ENCODE data around the gene PGLYRP3. TPM values are rescaled to one million over a fixed set of nuclear protein-coding genes. Genes with fewer than 3 reads are reported as not detected.

The PGLYRP3 gene
- total RNA-seq, 1 donor from 2014 or later: not detected

GRCh38 chr1:153251988-153252387, 60.8 kb downstream of the PGLYRP3 start:
- Histone ChIP-seq H4K20me1 (ENCODE audit: insufficient read depth, low read length) (no peaks in the 10 kb centered on the region), H3K27me3 (ENCODE audit: insufficient read depth, low read length) (no peaks in the 10 kb centered on the region), H3K36me3 (ENCODE audit: insufficient read depth, low read length) (no peaks in the 10 kb centered on the region), H3K9ac (ENCODE audit: low read length) (no peak overlapping the region), H3K79me2 (ENCODE audit: insufficient read depth, low read length) (no peaks in the 10 kb centered on the region), H3K4me3 (ENCODE audit: insufficient read depth, low read depth, low read length) (no peak overlapping the region), H3K4me1 (ENCODE audit: insufficient read depth, low read length) (no peaks in the 10 kb centered on the region), H3K27ac (ENCODE audit: low read depth, low read length) (no peak overlapping the region), H3K9me3 (ENCODE audit: insufficient read depth, low read depth, low read length) (no peaks in the 10 kb centered on the region), H3K4me2 (ENCODE audit: low read length) (no peak overlapping the region), H2AFZ (ENCODE audit: low read depth, low read length) (no peak overlapping the region)
- FAIRE-seq: no peak
- Mint-ChIP-seq H3K9me3 (ENCODE audit: unreplicated experiment) (no peaks in the 10 kb centered on the region), H3K4me3 (ENCODE audit: unreplicated experiment) (no peak overlapping the region), H3K36me3 (ENCODE audit: low read depth, unreplicated experiment) (no peaks in the 10 kb centered on the region), H3K27me3 (ENCODE audit: low read depth, unreplicated experiment) (peaks cover 21% of the 10 kb centered on the region), H3K4me1 (ENCODE audit: low read depth, unreplicated experiment) (no peaks in the 10 kb centered on the region), H3K27ac (ENCODE audit: unreplicated experiment) (no peak overlapping the region)
- no peak for TF ChIP-seq CTCF (IDR thresholded peaks at IDR 0.05; ENCODE audit: insufficient read depth, low read depth, low read length)
- TF ChIP-seq EZH2 (IDR thresholded peaks at IDR 0.05; ENCODE audit: insufficient read depth, low read length): no peak
- DNase-seq (ENCODE audit: low read depth): no peak

- H3K9ac ChIP-seq (ENCODE audit: low read length): no peak overlapping the region
- H4K20me1 ChIP-seq (ENCODE audit: insufficient read depth, low read length): no peaks in the 10 kb centered on the region
- TF ChIP-seq CTCF (IDR thresholded peaks at IDR 0.05; ENCODE audit: insufficient read depth, low read depth, low read length): no peak
- TF ChIP-seq EZH2 (IDR thresholded peaks at IDR 0.05; ENCODE audit: insufficient read depth, low read length): no peak
- H2AFZ ChIP-seq (ENCODE audit: low read depth, low read length): no peak overlapping the region
- no peaks in the 10 kb centered on the region for H3K9me3 ChIP-seq (ENCODE audit: insufficient read depth, low read depth, low read length)
- no peaks in the 10 kb centered on the region for H3K36me3 ChIP-seq (ENCODE audit: insufficient read depth, low read length)
- no peak overlapping the region for H3K27ac ChIP-seq (ENCODE audit: low read depth, low read length)
- H3K36me3 Mint-ChIP-seq (ENCODE audit: low read depth, unreplicated experiment): no peaks in the 10 kb centered on the region
- no peak overlapping the region for H3K27ac Mint-ChIP-seq (ENCODE audit: unreplicated experiment)
- H3K4me3 ChIP-seq (ENCODE audit: insufficient read depth, low read depth, low read length): no peak overlapping the region
- no peaks in the 10 kb centered on the region for H3K4me1 Mint-ChIP-seq (ENCODE audit: low read depth, unreplicated experiment)
- no peaks in the 10 kb centered on the region for H3K79me2 ChIP-seq (ENCODE audit: insufficient read depth, low read length)
- H3K27me3 Mint-ChIP-seq (ENCODE audit: low read depth, unreplicated experiment): peaks cover 21% of the 10 kb centered on the region
- no peak overlapping the region for H3K4me3 Mint-ChIP-seq (ENCODE audit: unreplicated experiment)
- no peaks in the 10 kb centered on the region for H3K27me3 ChIP-seq (ENCODE audit: insufficient read depth, low read length)
- FAIRE-seq (no peak), DNase-seq (ENCODE audit: low read depth) (no peak)
- no peaks in the 10 kb centered on the region for H3K4me1 ChIP-seq (ENCODE audit: insufficient read depth, low read length)
- H3K4me2 ChIP-seq (ENCODE audit: low read length): no peak overlapping the region
- H3K9me3 Mint-ChIP-seq (ENCODE audit: unreplicated experiment): no peaks in the 10 kb centered on the region
Observed at GRCh38 chr1:153251562-153251961, 61.2 kb downstream of the PGLYRP3 start.

- H2AFZ ChIP-seq (ENCODE audit: low read depth, low read length): no peak overlapping the region
Observed at GRCh38 chr1:153251087-153251486, 61.7 kb downstream of the PGLYRP3 start.

More at GRCh38 chr1:153251087-153251486, 61.7 kb downstream of the PGLYRP3 start:
- H3K9ac ChIP-seq (ENCODE audit: low read length): no peak overlapping the region
- H3K27ac ChIP-seq (ENCODE audit: low read depth, low read length): no peak overlapping the region
- no peak overlapping the region for H3K4me3 ChIP-seq (ENCODE audit: insufficient read depth, low read depth, low read length)
- H4K20me1 ChIP-seq (ENCODE audit: insufficient read depth, low read length): no peaks in the 10 kb centered on the region
- DNase-seq (ENCODE audit: low read depth) (no peak), FAIRE-seq (no peak)
- no peak for TF ChIP-seq EZH2 (IDR thresholded peaks at IDR 0.05; ENCODE audit: insufficient read depth, low read length)
- TF ChIP-seq CTCF (IDR thresholded peaks at IDR 0.05; ENCODE audit: insufficient read depth, low read depth, low read length): no peak
- H3K4me1 ChIP-seq (ENCODE audit: insufficient read depth, low read length): no peaks in the 10 kb centered on the region
- Mint-ChIP-seq H3K27me3 (ENCODE audit: low read depth, unreplicated experiment) (peaks cover 23% of the 10 kb centered on the region), H3K4me3 (ENCODE audit: unreplicated experiment) (no peak overlapping the region), H3K9me3 (ENCODE audit: unreplicated experiment) (no peaks in the 10 kb centered on the region), H3K27ac (ENCODE audit: unreplicated experiment) (no peak overlapping the region), H3K4me1 (ENCODE audit: low read depth, unreplicated experiment) (no peaks in the 10 kb centered on the region), H3K36me3 (ENCODE audit: low read depth, unreplicated experiment) (no peaks in the 10 kb centered on the region)
- no peaks in the 10 kb centered on the region for H3K9me3 ChIP-seq (ENCODE audit: insufficient read depth, low read depth, low read length)
- H3K4me2 ChIP-seq (ENCODE audit: low read length): no peak overlapping the region
- H3K27me3 ChIP-seq (ENCODE audit: insufficient read depth, low read length): no peaks in the 10 kb centered on the region
- no peaks in the 10 kb centered on the region for H3K79me2 ChIP-seq (ENCODE audit: insufficient read depth, low read length)
- H3K36me3 ChIP-seq (ENCODE audit: insufficient read depth, low read length): no peaks in the 10 kb centered on the region
